Mesendoderm (in vitro differentiated cells): ENCODE measurements around the gene CCDC186. TPM values are rescaled to one million over a fixed set of nuclear protein-coding genes. Genes with fewer than 3 reads are reported as not detected.

Experiments used
- DNase-seq: peaks from one replicate; pipeline ENCODE4 v3.0.0; 2013
- H2AK5ac ChIP-seq: 2 replicates; pipeline ENCODE4 v1.6.1; 2013; ENCODE audit warnings: low read length, inconsistent platforms
- H2BK120ac ChIP-seq: 2 replicates; pipeline ENCODE4 v1.6.1; 2013; ENCODE audit warnings: low read depth, mild to moderate bottlenecking, low read length, moderate library complexity, mixed read lengths
- H2BK15ac ChIP-seq: replicated peaks from 2 replicates; pipeline ENCODE4 v1.6.1; 2013; ENCODE audit warnings: low read depth, mild to moderate bottlenecking, moderate library complexity
- H2BK5ac ChIP-seq: 2 replicates; pipeline ENCODE4 v1.6.1; 2013; ENCODE audit warnings: low read length, inconsistent platforms
- H3K18ac ChIP-seq: 2 replicates; pipeline ENCODE4 v1.6.1; 2013; ENCODE audit warnings: mild to moderate bottlenecking, low read length, mixed read lengths
- H3K23ac ChIP-seq: one replicate; pipeline ENCODE4 v1.6.1; 2013; ENCODE audit warnings: low read length
- H3K27ac ChIP-seq: 2 replicates; pipeline ENCODE4 v1.5.1; 2013; ENCODE audit warnings: low read depth, mild to moderate bottlenecking, inconsistent platforms, low read length, moderate library complexity
- H3K27me3 ChIP-seq: 2 replicates; pipeline ENCODE4 v1.6.1; 2013; ENCODE audit warnings: low read length, control low read depth, mild to moderate bottlenecking, inconsistent platforms; ENCODE audit not compliant: insufficient read depth, poor library complexity
- H3K36me3 ChIP-seq: 2 replicates; pipeline ENCODE4 v1.6.1; 2013; ENCODE audit warnings: low read length, inconsistent platforms; ENCODE audit not compliant: control insufficient read depth, insufficient read depth
- H3K4ac ChIP-seq: one replicate; pipeline ENCODE4 v1.6.1; 2013; ENCODE audit warnings: low read depth, mild to moderate bottlenecking, low read length, moderate library complexity
- H3K4me1 ChIP-seq: 2 replicates; pipeline ENCODE4 v1.6.1; 2013; ENCODE audit warnings: low read depth, low read length, inconsistent platforms; ENCODE audit not compliant: control insufficient read depth
- H3K4me2 ChIP-seq: 2 replicates; pipeline ENCODE4 v1.6.1; 2013; ENCODE audit warnings: low read length
- H3K4me3 ChIP-seq: 2 replicates; pipeline ENCODE4 v1.5.1; 2013; ENCODE audit warnings: mild to moderate bottlenecking, low read length
- H3K56ac ChIP-seq: one replicate; pipeline ENCODE4 v1.6.1; 2013; ENCODE audit warnings: low read length
- H3K79me1 ChIP-seq: 2 replicates; pipeline ENCODE4 v1.6.1; 2013; ENCODE audit warnings: low read length, inconsistent platforms
- H3K79me2 ChIP-seq: 2 replicates; pipeline ENCODE4 v1.6.1; 2013; ENCODE audit warnings: mild to moderate bottlenecking, low read length; ENCODE audit not compliant: control insufficient read depth, insufficient read depth
- H3K9ac ChIP-seq: 2 replicates; pipeline ENCODE4 v1.6.1; 2013; ENCODE audit warnings: low read length, inconsistent platforms
- H4K5ac ChIP-seq: one replicate; pipeline ENCODE4 v1.6.1; 2013; ENCODE audit warnings: low read length
- H4K8ac ChIP-seq: one replicate; pipeline ENCODE4 v1.6.1; 2013; ENCODE audit warnings: low read depth, mild to moderate bottlenecking, control low read depth, low read length, moderate library complexity
- WGBS: extraction: QIAGEN DNeasy Blood & Tissue Kit; methylation state at CpG from one replicate; pipeline ENCODE4 v1.1.7; 2013; ENCODE audit warnings: low lambda C conversion rate, missing lambda C conversion rate; ENCODE audit not compliant: insufficient coverage; ENCODE audit errors: extremely low coverage; 5-methylcytosine and 5-hydroxymethylcytosine counted together
- small RNA-seq: library from polyadenylated mRNA; stranded (forward); fragments of <200 nt; extraction: miRNeasy Mini kit (QIAGEN cat#:217004); gene quantifications from one replicate; pipeline ENCODE3, GENCODE V24; 2013; ENCODE audit not compliant: insufficient read depth

CCDC186 gene

GRCh38 chr10:114073395-114074186 is 100.4 kb downstream of the CCDC186 start:
- no peak overlapping the region for H2BK5ac ChIP-seq
- no peak overlapping the region for H4K5ac ChIP-seq
- H4K8ac ChIP-seq: no peak overlapping the region
- H3K79me2 ChIP-seq: no peaks in the 10 kb centered on the region
- H3K56ac ChIP-seq: no peak overlapping the region
- no peak overlapping the region for H3K23ac ChIP-seq
- no peak for DNase-seq
- H3K27me3 ChIP-seq: no peaks in the 10 kb centered on the region
- H3K9ac ChIP-seq: no peak overlapping the region
- no peaks in the 10 kb centered on the region for H3K79me1 ChIP-seq
- no peaks in the 10 kb centered on the region for H3K36me3 ChIP-seq
- no CpG with 5 or more reads among the region's 14 CpGs for WGBS
- no peak overlapping the region for H2AK5ac ChIP-seq
- H2BK15ac ChIP-seq: no peak overlapping the region
- H3K27ac ChIP-seq: no peak overlapping the region
- H3K4me3 ChIP-seq: no peak overlapping the region
- no peak overlapping the region for H2BK120ac ChIP-seq
- H3K4me2 ChIP-seq: no peak overlapping the region
- H3K4ac ChIP-seq: no peak overlapping the region
- no peak overlapping the region for H3K18ac ChIP-seq
- H3K4me1 ChIP-seq: no peaks in the 10 kb centered on the region

GRCh38 chr10:114071178-114071577 is 102.8 kb downstream of the CCDC186 start:
- Histone ChIP-seq H3K36me3 (no peaks in the 10 kb centered on the region), H3K18ac (no peak overlapping the region), H2BK15ac (no peak overlapping the region), H3K4ac (no peak overlapping the region), H3K23ac (no peak overlapping the region), H3K27me3 (no peaks in the 10 kb centered on the region), H4K8ac (no peak overlapping the region), H2BK5ac (no peak overlapping the region), H3K9ac (no peak overlapping the region), H2AK5ac (no peak overlapping the region), H3K4me1 (no peaks in the 10 kb centered on the region), H3K4me2 (no peak overlapping the region), H3K79me1 (no peaks in the 10 kb centered on the region), H2BK120ac (no peak overlapping the region), H3K56ac (no peak overlapping the region), H3K79me2 (no peaks in the 10 kb centered on the region), H3K27ac (no peak overlapping the region), H4K5ac (no peak overlapping the region), H3K4me3 (no peak overlapping the region)
- no peak for DNase-seq
- no CpG with 5 or more reads among the region's 4 CpGs for WGBS

Small RNAs within 50 kb of the gene (small RNA-seq; reads per million reads assigned to genes)
- not detected for gene RF02277
- gene RNU6-709P: not detected
